ENCODE measurements around the gene MRPL11. TPM values are rescaled to one million over a fixed set of nuclear protein-coding genes. Genes with fewer than 3 reads are reported as not detected.
A peak's percentile ranks its signal among the peaks of the same experiment; 100 is the strongest.

MRPL11 gene
- total and polyA plus RNA-seq, 10 of the 15 experiments (the other 5 are each of a cell fraction or from before 2014, with no cell fraction given): 43.5 to 248 (median 109) TPM

DNA sequence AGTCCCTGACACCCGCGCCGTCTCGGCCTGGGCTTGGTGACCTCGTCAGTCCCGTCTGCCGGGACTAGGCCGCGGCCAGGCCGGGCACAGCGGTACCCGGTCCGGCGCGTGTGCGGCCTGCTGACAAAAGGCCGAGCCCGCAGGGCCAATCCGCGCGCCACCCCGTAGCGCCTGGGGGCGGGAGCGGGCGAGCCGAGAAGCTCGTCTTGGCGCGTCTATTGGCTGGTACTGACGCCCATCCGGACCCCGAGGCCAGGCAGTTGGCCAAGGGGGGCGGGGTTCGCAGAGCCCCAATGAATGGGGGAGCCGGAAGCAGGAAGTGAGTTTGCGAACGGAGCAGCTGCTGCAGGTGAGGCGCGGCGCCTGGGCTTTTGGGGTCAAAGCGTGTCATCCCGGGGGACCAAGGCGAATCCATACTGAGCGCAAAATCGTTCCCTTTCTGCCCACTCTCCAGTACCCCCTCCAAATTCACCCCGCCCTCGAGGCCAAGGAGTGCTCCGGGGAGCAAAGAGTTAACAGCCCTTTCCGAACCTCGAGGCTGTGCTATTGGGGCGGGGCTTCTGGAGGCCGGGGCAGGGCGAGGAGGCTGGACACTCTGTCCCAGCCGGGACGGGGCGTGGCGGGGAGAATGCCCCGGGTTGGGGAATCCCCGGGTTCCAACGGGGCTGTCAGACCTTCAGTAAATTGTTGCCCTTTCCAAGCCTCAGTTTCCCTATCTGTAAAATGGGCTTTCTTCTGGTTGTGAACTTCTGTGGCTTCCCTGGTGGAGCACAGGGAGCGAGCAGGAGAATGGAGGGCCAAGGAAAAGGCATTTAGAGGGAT, 41.7 kb upstream of the MRPL11 start, which contains the start of gene DPP3 (continued):
- TF ChIP-seq, protein P1, sequence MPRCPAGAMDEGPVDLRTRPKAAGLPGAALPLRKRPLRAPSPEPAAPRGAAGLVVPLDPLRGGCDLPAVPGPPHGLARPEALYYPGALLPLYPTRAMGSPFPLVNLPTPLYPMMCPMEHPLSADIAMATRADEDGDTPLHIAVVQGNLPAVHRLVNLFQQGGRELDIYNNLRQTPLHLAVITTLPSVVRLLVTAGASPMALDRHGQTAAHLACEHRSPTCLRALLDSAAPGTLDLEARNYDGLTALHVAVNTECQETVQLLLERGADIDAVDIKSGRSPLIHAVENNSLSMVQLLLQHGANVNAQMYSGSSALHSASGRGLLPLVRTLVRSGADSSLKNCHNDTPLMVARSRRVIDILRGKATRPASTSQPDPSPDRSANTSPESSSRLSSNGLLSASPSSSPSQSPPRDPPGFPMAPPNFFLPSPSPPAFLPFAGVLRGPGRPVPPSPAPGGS (IDR thresholded peaks at IDR 0.05; ENCODE audit: borderline replicate concordance, insufficient read depth, low read depth, low read length, poor library complexity, severe bottlenecking): no peak
- TF ChIP-seq E4F1 (IDR thresholded peaks at IDR 0.05; ENCODE audit: borderline replicate concordance, partially characterized antibody) (peak; percentile 96), POLR2AphosphoS5 (IDR thresholded peaks at IDR 0.05; ENCODE audit: low read length) (peak; percentile 87), SRF (IDR thresholded peaks at IDR 0.05; ENCODE audit: low read depth in 2 of 2, low read length in 2 of 2) (0 out of 4 replicates have a peak, but pooled peaks of 1 of the 2 experiments have one; percentile 3), NBN (IDR thresholded peaks at IDR 0.05) (peak; percentile 87), CBFB (IDR thresholded peaks at IDR 0.05; ENCODE audit: low read depth) (peak; percentile 33; the same call in 1 of the 2 replicates), CBX3 (IDR thresholded peaks at IDR 0.05; ENCODE audit: borderline replicate concordance, low read depth) (no peak), GABPA (IDR thresholded peaks at IDR 0.05; ENCODE audit: low read depth) (peak; percentile 79), ZBTB40 (IDR thresholded peaks at IDR 0.05; ENCODE audit: borderline replicate concordance) (peak; percentile 83; the same call in 1 of the 2 replicates), NFYA (IDR thresholded peaks at IDR 0.05; ENCODE audit: borderline replicate concordance, low read depth, low read length) (peak; percentile 22; the same call in 1 of the 2 replicates), TBL1XR1 (IDR thresholded peaks at IDR 0.05; ENCODE audit: low read depth, low read length) (peak; percentile 59; the same call in 1 of the 2 replicates), BACH1 (IDR thresholded peaks at IDR 0.05; ENCODE audit: borderline replicate concordance) (peak; percentile 31; the same call in 1 of the 2 replicates), NFXL1 (IDR thresholded peaks at IDR 0.05; ENCODE audit: borderline replicate concordance) (no peak), CTCF (IDR thresholded peaks at IDR 0.05 in 2 of 3, conservative IDR thresholded peaks at IDR 0.05 in 1 of 3; ENCODE audit: control insufficient read depth in 2 of 3, extremely low read depth in 1 of 3, insufficient read depth in 1 of 3, low read depth in 3 of 3, low read length in 3 of 3) (no peak), MTA2 (IDR thresholded peaks at IDR 0.05; ENCODE audit: low read depth) (peak; percentile 39; the same call in 1 of the 2 replicates), ASH2L (IDR thresholded peaks at IDR 0.05; ENCODE audit: borderline replicate concordance, low read depth) (0 out of 2 replicates have a peak, but pooled peaks have one; percentile 44), CBX5 (IDR thresholded peaks at IDR 0.05; ENCODE audit: low read depth) (no peak), SIX5 (IDR thresholded peaks at IDR 0.05; ENCODE audit: low read depth, low read length, severe bottlenecking) (no peak), POU2F2 (IDR thresholded peaks at IDR 0.05; ENCODE audit: borderline replicate concordance, low read depth, low read length) (peak; percentile 57; the same call in 2 of the 3 replicates)

Measured in GM12878 (cell line).